ENCODE measurements around the gene SRP72. TPM values are rescaled to one million over a fixed set of nuclear protein-coding genes. Genes with fewer than 3 reads are reported as not detected.

The SRP72 gene
- total and polyA plus RNA-seq, 2 of the 8 experiments (the other 6 are each of a cell fraction or from before 2014, with no cell fraction given), result 37.7 to 144 TPM

DNA sequence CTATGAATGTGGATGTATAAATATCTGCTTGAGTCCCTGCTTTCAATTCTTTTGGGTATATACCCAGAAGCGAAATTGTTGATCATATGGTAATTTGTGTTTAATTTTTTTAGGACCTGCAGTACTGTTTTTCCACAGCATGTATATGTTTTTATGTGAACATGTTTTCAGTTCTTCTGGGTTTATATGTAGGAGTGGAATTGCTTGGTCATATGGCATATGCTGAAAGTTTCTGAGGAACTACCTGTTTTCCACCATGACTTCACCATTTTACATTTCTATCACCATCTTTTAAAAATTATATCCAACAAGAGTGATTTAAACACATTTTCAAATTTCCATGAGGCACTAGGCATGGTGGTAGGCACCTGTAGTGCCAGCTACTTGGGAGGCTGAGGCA, 40.2 kb upstream of the SRP72 start:
- FAIRE-seq, result no peak
- TF ChIP-seq PHF8 (conservative IDR thresholded peaks at IDR 0.05; ENCODE audit: low read depth, low read length) (no peak), JUN (IDR thresholded peaks at IDR 0.05; ENCODE audit: low read depth, low read length) (no peak), CHD2 (IDR thresholded peaks at IDR 0.05; ENCODE audit: low read length) (no peak), ZNF274 (IDR thresholded peaks at IDR 0.05; ENCODE audit: borderline replicate concordance, extremely low read depth, low read length) (no peak), CTBP2 (IDR thresholded peaks at IDR 0.05; ENCODE audit: borderline replicate concordance, insufficient read depth, insufficient read length, low read length) (no peak), SIX5 (IDR thresholded peaks at IDR 0.05; ENCODE audit: low read depth, low read length) (no peak), RAD21 (IDR thresholded peaks at IDR 0.05 in 1 of 2, conservative IDR thresholded peaks at IDR 0.05 in 1 of 2; ENCODE audit: low read depth in 2 of 2, low read length in 2 of 2) (no peak), ASH2L (IDR thresholded peaks at IDR 0.05; ENCODE audit: low read length) (no peak), CEBPB (IDR thresholded peaks at IDR 0.05; ENCODE audit: low read depth, low read length) (no peak), KDM1A (IDR thresholded peaks at IDR 0.05; ENCODE audit: borderline replicate concordance, low read length) (no peak), HDAC6 (IDR thresholded peaks at IDR 0.05; ENCODE audit: low read depth, low read length) (no peak), TAF7 (optimal IDR thresholded peaks at IDR 0.05; ENCODE audit: borderline replicate concordance, low read depth, low read length) (no peak), POU5F1 (IDR thresholded peaks at IDR 0.05; ENCODE audit: low read depth, low read length) (no peak)
- TF ChIP-seq, protein P1, sequence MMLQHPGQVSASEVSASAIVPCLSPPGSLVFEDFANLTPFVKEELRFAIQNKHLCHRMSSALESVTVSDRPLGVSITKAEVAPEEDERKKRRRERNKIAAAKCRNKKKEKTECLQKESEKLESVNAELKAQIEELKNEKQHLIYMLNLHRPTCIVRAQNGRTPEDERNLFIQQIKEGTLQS (IDR thresholded peaks at IDR 0.05; ENCODE audit: insufficient read depth, low read depth, low read length), result no peak

More for the DNA sequence above, 40.2 kb upstream of the SRP72 start:
- Histone ChIP-seq H2AFZ (ENCODE audit: low read length) (no peak overlapping the region), H3K56ac (replicated peaks; ENCODE audit: insufficient read length, low read depth, low read length) (no peak overlapping the region), H4K91ac (replicated peaks; ENCODE audit: insufficient read length, low read length) (no peak overlapping the region), H3K9ac (replicated peaks in 1 of 4; ENCODE audit: extremely low read depth in 1 of 4, low read depth in 3 of 4, low read length in 3 of 4) (no peak overlapping the region), H2BK120ac (replicated peaks; ENCODE audit: low read depth, low read length) (no peak overlapping the region), H3K14ac (ENCODE audit: insufficient read length) (no peak overlapping the region), H2BK12ac (ENCODE audit: low read depth, low read length) (no peak overlapping the region), H3K4ac (replicated peaks; ENCODE audit: insufficient read length, low read depth, low read length) (no peak overlapping the region), H2BK5ac (ENCODE audit: low read depth, low read length) (no peak overlapping the region), H3K4me3 (ENCODE audit: extremely low read depth in 1 of 4, insufficient read depth in 2 of 4, low read depth in 3 of 4, low read length in 4 of 4) (no peak overlapping the region), H3K4me1 (replicated peaks in 1 of 4; ENCODE audit: control insufficient read depth in 3 of 4, insufficient read depth in 4 of 4, low read length in 3 of 4) (peaks cover 0 to 4% (median 0%) of the 10 kb centered on the region in 4 experiments; a peak in 3 of 7 replicates), H3K4me2 (ENCODE audit: insufficient read depth in 1 of 2, low read depth in 2 of 2, low read length in 2 of 2) (no peak overlapping the region), H3K23ac (ENCODE audit: insufficient read length) (no peak overlapping the region), H3K27me3 (replicated peaks in 1 of 4; ENCODE audit: control insufficient read depth in 3 of 4, extremely low read depth in 1 of 4, insufficient read depth in 3 of 4, low read length in 3 of 4) (no peaks in the 10 kb centered on the region), H3K36me3 (ENCODE audit: control insufficient read depth in 2 of 4, insufficient read depth in 4 of 4, low read length in 3 of 4) (peaks cover 0 to 12% (median 5%) of the 10 kb centered on the region in 4 experiments; a peak in 3 of 8 replicates), H3K9me3 (ENCODE audit: insufficient read depth in 2 of 2, low read depth in 1 of 2, low read length in 1 of 2) (no peaks in the 10 kb centered on the region), H3K23me2 (ENCODE audit: low read depth, low read length) (no peaks in the 10 kb centered on the region), H3K79me1 (ENCODE audit: low read depth, low read length) (no peaks in the 10 kb centered on the region), H2BK15ac (ENCODE audit: low read length) (no peak overlapping the region), H2AK5ac (ENCODE audit: low read depth, low read length) (no peak overlapping the region), H4K5ac (ENCODE audit: insufficient read length, low read depth, low read length) (no peak overlapping the region), H3K79me2 (ENCODE audit: control insufficient read depth in 1 of 2, insufficient read depth in 2 of 2, low read length in 2 of 2) (peaks cover 17 to 100% of the 10 kb centered on the region in 2 experiments), H2BK20ac (ENCODE audit: low read length) (no peak overlapping the region), H4K8ac (ENCODE audit: extremely low read depth, insufficient read depth, low read length) (no peak overlapping the region), H3K18ac (ENCODE audit: extremely low read depth, low read length) (no peak overlapping the region), H4K20me1 (replicated peaks in 1 of 2; ENCODE audit: control insufficient read depth in 1 of 2, insufficient read depth in 2 of 2, low read length in 2 of 2) (peaks cover 9 to 13% of the 10 kb centered on the region in 2 experiments), H3K27ac (ENCODE audit: low read depth, low read length) (no peak overlapping the region)
- POLR2A ChIA-PET (ENCODE audit: partially characterized antibody), result interaction anchor here (1.1 to 10.3 kb wide), 2 partner anchors 10 to 15 kb away, joined by 3 to 96 read pairs; partner anchors contain the start of genes PAICS and PPAT
- CTCF ChIA-PET (ENCODE audit: partially characterized antibody), result interaction anchor here (0.6 kb wide), 1 partner anchor 30 kb away, joined by 3 read pairs; no protein-coding TSS in a partner anchor
- DNase-seq (ENCODE audit: low read depth in 1 of 2, low spot score in 2 of 2), result no peak
- WGBS, 2 experiments (ENCODE audit: extremely low coverage in 1 of 2, insufficient coverage in 1 of 2, insufficient read length in 1 of 2, insufficient replicate concordance in 2 of 2, low coverage in 1 of 2, low lambda C conversion rate in 2 of 2, missing lambda C conversion rate in 1 of 2), result 73% methylated on average over 1 of the region's 1 CpG; no CpG with 5 or more reads in 1 of the 2 experiments
